Trophoblast cell (in vitro differentiated cells and primary cell): ENCODE measurements around the gene FUT3.

ENCODE experiments used
- DNase-seq, 2 donors: peaks; one replicate each; pipeline ENCODE4 v3.0.0-alpha.2; 2016
- H2AFZ ChIP-seq: 2 replicates; pipeline ENCODE4 v1.6.1; 2013; ENCODE audit warnings: low read length, moderate library complexity, mild to moderate bottlenecking; ENCODE audit not compliant: insufficient read depth, poor library complexity
- H2AK5ac ChIP-seq: 2 replicates; pipeline ENCODE4 v1.6.1; 2013; ENCODE audit warnings: mild to moderate bottlenecking, low read length
- H2BK120ac ChIP-seq: 2 replicates; pipeline ENCODE4 v1.6.1; 2013; ENCODE audit warnings: low read length, mild to moderate bottlenecking, moderate library complexity; ENCODE audit not compliant: insufficient read depth, poor library complexity
- H2BK12ac ChIP-seq: 2 replicates; pipeline ENCODE4 v1.6.1; 2013; ENCODE audit warnings: mild to moderate bottlenecking, low read length, moderate library complexity
- H2BK5ac ChIP-seq: 2 replicates; pipeline ENCODE4 v1.6.1; 2013; ENCODE audit warnings: low read length, low read depth, moderate library complexity, mild to moderate bottlenecking; ENCODE audit not compliant: poor library complexity
- H3K14ac ChIP-seq: 2 replicates; pipeline ENCODE4 v1.6.1; 2013; ENCODE audit warnings: mild to moderate bottlenecking, low read length
- H3K18ac ChIP-seq: 2 replicates; pipeline ENCODE4 v1.6.1; 2013; ENCODE audit warnings: mild to moderate bottlenecking, low read length
- H3K23ac ChIP-seq: 2 replicates; pipeline ENCODE4 v1.6.1; 2013; ENCODE audit warnings: low read length
- H3K27ac ChIP-seq: 2 replicates; pipeline ENCODE4 v1.5.1; 2013; ENCODE audit warnings: low read depth, mild to moderate bottlenecking, inconsistent platforms, low read length, moderate library complexity
- H3K27me3 ChIP-seq: 2 replicates; pipeline ENCODE4 v1.6.1; 2013; ENCODE audit warnings: inconsistent platforms, mild to moderate bottlenecking, low read length, moderate library complexity; ENCODE audit not compliant: insufficient read depth
- H3K36me3 ChIP-seq, 2 experiments: 1 replicate in 1 of 2; 2 replicates in 1 of 2; pipeline ENCODE4 v1.6.1; 2013; ENCODE audit warnings: low read length in 2 of 2, mild to moderate bottlenecking in 2 of 2, moderate library complexity in 1 of 2; ENCODE audit not compliant: insufficient read depth in 2 of 2, control insufficient read depth in 1 of 2
- H3K4ac ChIP-seq: 2 replicates; pipeline ENCODE4 v1.6.1; 2013; ENCODE audit warnings: low read depth, mild to moderate bottlenecking, low read length, moderate library complexity
- H3K4me1 ChIP-seq, 2 experiments: 1 replicate in 1 of 2; 2 replicates in 1 of 2; pipeline ENCODE4 v1.6.1; 2013; ENCODE audit warnings: low read length in 2 of 2, mild to moderate bottlenecking in 2 of 2, moderate library complexity in 1 of 2; ENCODE audit not compliant: insufficient read depth in 2 of 2, control insufficient read depth in 1 of 2
- H3K4me2 ChIP-seq: 2 replicates; pipeline ENCODE4 v1.6.1; 2013; ENCODE audit warnings: inconsistent platforms, mild to moderate bottlenecking, low read length, moderate library complexity
- H3K4me3 ChIP-seq: 2 replicates; pipeline ENCODE4 v1.5.1; 2013; ENCODE audit warnings: mild to moderate bottlenecking, low read depth, low read length, inconsistent platforms
- H3K79me1 ChIP-seq: one replicate; pipeline ENCODE4 v1.6.1; 2013; ENCODE audit warnings: low read length
- H3K79me2 ChIP-seq: 2 replicates; pipeline ENCODE4 v1.6.1; 2013; ENCODE audit warnings: low read length, mild to moderate bottlenecking; ENCODE audit not compliant: control insufficient read depth, insufficient read depth, poor library complexity
- H3K9ac ChIP-seq: 2 replicates; pipeline ENCODE4 v1.6.1; 2013; ENCODE audit warnings: mild to moderate bottlenecking, low read length
- H3K9me3 ChIP-seq: 2 replicates; pipeline ENCODE4 v1.6.1; 2013; ENCODE audit warnings: low read depth, mild to moderate bottlenecking, control low read depth, inconsistent platforms, low read length; ENCODE audit not compliant: insufficient read depth
- H4K12ac ChIP-seq: 2 replicates; pipeline ENCODE4 v1.6.1; 2013; ENCODE audit warnings: low read depth, mild to moderate bottlenecking, low read length, moderate library complexity
- H4K8ac ChIP-seq: 2 replicates; pipeline ENCODE4 v1.6.1; 2013; ENCODE audit warnings: low read depth, mild to moderate bottlenecking, low read length, moderate library complexity
- H4K91ac ChIP-seq: one replicate; pipeline ENCODE4 v1.6.1; 2013; ENCODE audit warnings: low read depth, mild to moderate bottlenecking, low read length, moderate library complexity
- WGBS: extraction: QIAGEN DNeasy Blood & Tissue Kit; methylation state at CpG from one replicate; pipeline ENCODE4 v1.1.7; 2013; ENCODE audit warnings: missing lambda C conversion rate; ENCODE audit not compliant: insufficient read length, insufficient coverage; ENCODE audit errors: extremely low coverage; 5-methylcytosine and 5-hydroxymethylcytosine counted together

FUT3 gene

GRCh38 chr19:5873617-5874199, 22.5 kb upstream of the FUT3 start:
- Histone ChIP-seq H4K8ac (no peak overlapping the region), H3K79me1 (no peaks in the 10 kb centered on the region), H4K12ac (no peak overlapping the region), H2AFZ (no peak overlapping the region), H4K91ac (no peak overlapping the region), H3K9ac (no peak overlapping the region), H3K4me1 (peaks cover 3 to 5% of the 10 kb centered on the region in 2 experiments), H3K27me3 (no peaks in the 10 kb centered on the region), H3K4ac (no peak overlapping the region), H2BK120ac (no peak overlapping the region), H3K36me3 (no peaks in the 10 kb centered on the region), H3K23ac (peak overlapping the region; percentile 17), H3K4me3 (no peak overlapping the region), H2BK12ac (no peak overlapping the region), H3K4me2 (no peak overlapping the region), H2BK5ac (no peak overlapping the region), H3K18ac (no peak overlapping the region), H3K9me3 (no peaks in the 10 kb centered on the region), H3K27ac (no peak overlapping the region), H3K14ac (no peak overlapping the region), H2AK5ac (no peak overlapping the region), H3K79me2 (no peaks in the 10 kb centered on the region)
- WGBS, result no CpG with 5 or more reads among the region's 12 CpGs
- no peak for DNase-seq

DNA sequence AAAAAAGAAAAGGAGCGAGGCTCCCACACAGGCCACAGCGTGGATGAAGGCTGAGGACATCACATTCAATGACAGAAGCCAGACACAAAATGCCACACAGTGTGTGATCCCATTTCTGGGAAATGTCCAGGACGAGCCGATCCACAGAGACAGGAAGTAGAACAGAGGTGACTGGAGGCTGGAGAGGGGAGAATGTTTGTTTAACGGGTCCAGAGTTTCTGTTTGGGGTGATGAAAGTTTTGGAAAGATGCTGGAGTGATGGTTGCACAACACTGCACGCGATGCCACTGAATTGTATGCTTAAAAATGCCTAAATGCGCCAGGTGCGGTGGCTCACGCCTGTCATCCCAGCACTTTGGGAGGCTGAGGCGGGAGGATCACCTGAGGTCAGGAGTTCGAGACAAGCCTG, 19.7 kb upstream of the FUT3 start:
- H3K9me3 ChIP-seq, result no peaks in the 10 kb centered on the region
- H3K14ac ChIP-seq, result no peak overlapping the region
- H2BK12ac ChIP-seq, result no peak overlapping the region
- no peaks in the 10 kb centered on the region for H3K36me3 ChIP-seq
- no peak overlapping the region for H3K9ac ChIP-seq
- H3K23ac ChIP-seq, result no peak overlapping the region
- no CpG with 5 or more reads among the region's 12 CpGs for WGBS
- H2BK5ac ChIP-seq, result no peak overlapping the region
- H3K79me2 ChIP-seq, result no peaks in the 10 kb centered on the region
- H3K27ac ChIP-seq, result no peak overlapping the region
- no peak overlapping the region for H4K12ac ChIP-seq
- H3K18ac ChIP-seq, result no peak overlapping the region
- no peak overlapping the region for H3K4ac ChIP-seq
- H3K4me1 ChIP-seq, result peaks cover 3 to 5% of the 10 kb centered on the region in 2 experiments
- no peak overlapping the region for H2AK5ac ChIP-seq
- no peak overlapping the region for H2BK120ac ChIP-seq
- no peak for DNase-seq
- H2AFZ ChIP-seq, result no peak overlapping the region
- H3K4me2 ChIP-seq, result no peak overlapping the region
- H4K91ac ChIP-seq, result no peak overlapping the region
- H4K8ac ChIP-seq, result no peak overlapping the region
- no peak overlapping the region for H3K4me3 ChIP-seq
- H3K79me1 ChIP-seq, result no peaks in the 10 kb centered on the region
- no peaks in the 10 kb centered on the region for H3K27me3 ChIP-seq

GRCh38 chr19:5867201-5868136, 16.2 kb upstream of the FUT3 start:
- H4K12ac ChIP-seq, result no peak overlapping the region
- no peak overlapping the region for H3K4ac ChIP-seq
- no peaks in the 10 kb centered on the region for H3K79me2 ChIP-seq
- no peak overlapping the region for H3K14ac ChIP-seq
- H4K8ac ChIP-seq, result no peak overlapping the region
- H2BK5ac ChIP-seq, result no peak overlapping the region
- H3K23ac ChIP-seq, result no peak overlapping the region
- no peak overlapping the region for H2BK12ac ChIP-seq
- no CpG with 5 or more reads among the region's 31 CpGs for WGBS
- H3K9me3 ChIP-seq, result no peaks in the 10 kb centered on the region
- H3K18ac ChIP-seq, result no peak overlapping the region
- H3K36me3 ChIP-seq, result no peaks in the 10 kb centered on the region
- H3K27ac ChIP-seq, result no peak overlapping the region
- no peak overlapping the region for H2BK120ac ChIP-seq
- no peak overlapping the region for H4K91ac ChIP-seq
- H2AK5ac ChIP-seq, result no peak overlapping the region
- no peaks in the 10 kb centered on the region for H3K27me3 ChIP-seq
- no peak overlapping the region for H3K9ac ChIP-seq
- H3K4me1 ChIP-seq, result peaks cover 3 to 5% of the 10 kb centered on the region in 2 experiments
- H3K4me2 ChIP-seq, result no peak overlapping the region
- DNase-seq, result no peak
- H3K4me3 ChIP-seq, result no peak overlapping the region
- H3K79me1 ChIP-seq, result no peaks in the 10 kb centered on the region
- no peak overlapping the region for H2AFZ ChIP-seq

DNA sequence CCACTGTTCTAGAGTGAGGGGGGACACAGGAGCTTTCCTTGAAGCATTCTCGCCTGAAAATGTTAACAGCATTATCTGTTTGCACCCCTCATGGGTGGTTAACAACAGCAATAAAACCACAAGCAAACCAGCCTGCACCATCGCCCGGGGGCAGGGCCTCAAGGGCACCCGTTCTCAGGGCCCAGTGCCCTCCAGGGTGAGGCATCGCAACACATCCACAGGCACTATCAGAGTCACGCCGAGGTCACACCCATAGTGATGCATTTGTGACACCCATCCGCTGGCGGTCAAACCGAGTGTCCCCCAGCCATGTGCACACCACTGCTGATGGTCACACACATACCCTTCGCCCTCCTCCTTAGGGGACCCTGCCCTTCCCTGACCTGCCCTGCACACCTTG, 14.5 kb upstream of the FUT3 start:
- Histone ChIP-seq H3K9ac (no peak overlapping the region), H3K4me1 (peaks cover 0 to under 1% of the 10 kb centered on the region in 2 experiments), H2AK5ac (no peak overlapping the region), H3K27me3 (no peaks in the 10 kb centered on the region), H3K4me3 (no peak overlapping the region), H3K27ac (no peak overlapping the region), H3K4me2 (no peak overlapping the region), H3K79me1 (no peaks in the 10 kb centered on the region), H3K9me3 (peaks cover 1% of the 10 kb centered on the region), H2BK12ac (no peak overlapping the region), H2BK5ac (no peak overlapping the region), H4K91ac (no peak overlapping the region), H3K23ac (no peak overlapping the region), H3K36me3 (no peaks in the 10 kb centered on the region), H3K79me2 (no peaks in the 10 kb centered on the region), H3K18ac (no peak overlapping the region), H2AFZ (no peak overlapping the region), H4K8ac (no peak overlapping the region), H3K4ac (no peak overlapping the region), H4K12ac (no peak overlapping the region), H3K14ac (no peak overlapping the region), H2BK120ac (no peak overlapping the region)
- no CpG with 5 or more reads among the region's 11 CpGs for WGBS
- DNase-seq, result no peak
